GM18511 (cell line): ENCODE measurements around the gene SYNM.
"Not testable (repeated sequence)": the region's sequence is repeated elsewhere in the genome, so short reads cannot be mapped to it uniquely, and the experiment has no call there.

Experiments used
- ATAC-seq: cut with Tn5 transposase; IDR thresholded peaks from one replicate; pipeline ENCODE4 v1.9.1; 2021; ENCODE audit warnings: mild to moderate bottlenecking, moderate library complexity; ENCODE audit not compliant: unreplicated experiment

Gene SYNM

GRCh38 chr15:99103279-99103678 is 1.6 kb upstream of the SYNM start:
- no peak for ATAC-seq

GRCh38 chr15:99105514-99106341 is 848 bp downstream of the SYNM start:
- peak; percentile 59 for ATAC-seq

- ATAC-seq: no peak
These were observed 1.7 kb downstream of the SYNM start for GRCh38 chr15:99106417-99107220.

- no peak for ATAC-seq
These were observed 4.1 kb downstream of the SYNM start for GRCh38 chr15:99108993-99109392.

GRCh38 chr15:99109555-99110021 is 4.7 kb downstream of the SYNM start:
- ATAC-seq: no peak

GRCh38 chr15:99110093-99110492 is 5.2 kb downstream of the SYNM start:
- ATAC-seq: no peak

GRCh38 chr15:99110581-99111320 is 5.9 kb downstream of the SYNM start:
- ATAC-seq: no peak

- not testable (repeated sequence) for ATAC-seq
These were observed 6.8 kb downstream of the SYNM start for GRCh38 chr15:99111641-99112040.

- ATAC-seq: no peak
These were observed 8.8 kb downstream of the SYNM start for GRCh38 chr15:99113547-99114271.

- no peak for ATAC-seq
These were observed 9.8 kb downstream of the SYNM start for GRCh38 chr15:99114511-99115299.

- no peak for ATAC-seq
These were observed 10.7 kb downstream of the SYNM start for GRCh38 chr15:99115300-99116215.

GRCh38 chr15:99117111-99117510 is 12.2 kb downstream of the SYNM start:
- no peak for ATAC-seq

- no peak for ATAC-seq
These were observed 12.8 kb downstream of the SYNM start for GRCh38 chr15:99117563-99118257.

- ATAC-seq: no peak
These were observed 13.4 kb downstream of the SYNM start for GRCh38 chr15:99118258-99118632.

GRCh38 chr15:99118801-99119546 is 14.1 kb downstream of the SYNM start:
- no peak for ATAC-seq

GRCh38 chr15:99120050-99120777 is 15.3 kb downstream of the SYNM start:
- no peak for ATAC-seq

- no peak for ATAC-seq
These were observed 16.3 kb downstream of the SYNM start for GRCh38 chr15:99121207-99121606.
